Measurements from ENCODE around the gene HDHD5.

DNA sequence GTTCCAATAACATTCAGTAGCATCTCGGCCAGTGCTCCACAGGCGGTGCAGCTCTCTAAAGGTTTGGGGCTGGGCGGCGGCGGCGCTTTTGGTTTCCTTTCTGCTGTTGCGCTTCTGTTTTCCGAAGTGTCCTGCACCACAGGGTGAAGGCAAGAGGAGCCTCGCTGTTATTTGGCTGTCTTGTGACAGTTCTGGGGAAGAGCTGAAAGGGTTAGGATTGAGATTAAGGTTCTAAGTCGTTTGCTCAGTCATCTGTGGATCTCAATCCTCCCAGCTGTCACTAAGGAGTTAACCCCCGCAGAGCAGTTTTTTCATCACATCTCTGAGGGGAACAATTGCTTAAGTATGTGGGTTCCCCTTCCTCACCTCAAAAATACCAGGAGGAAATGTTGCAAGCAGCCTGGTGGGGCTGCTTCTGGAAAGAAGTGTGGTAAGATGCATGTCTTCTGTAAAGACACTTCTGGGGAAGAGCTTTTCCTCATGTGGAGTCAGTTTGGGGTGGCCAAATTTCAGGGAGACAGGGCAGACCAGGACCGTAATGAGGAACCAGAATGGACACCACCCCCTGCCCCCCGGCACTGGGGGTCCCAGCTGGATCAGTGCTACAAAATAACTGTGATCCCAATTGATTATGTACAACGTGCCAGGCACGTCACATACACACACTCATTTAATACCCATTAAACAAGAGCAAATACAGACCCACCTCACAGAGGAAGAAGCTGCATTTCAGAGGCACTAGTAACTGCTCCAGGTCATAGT lies 52.1 kb downstream of the HDHD5 start:
- TF ChIP-seq CTCF (IDR thresholded peaks at IDR 0.05; ENCODE audit: poor library complexity, severe bottlenecking) (no peak), SMC3 (conservative IDR thresholded peaks at IDR 0.05; ENCODE audit: poor library complexity) (no peak), MXI1 (conservative IDR thresholded peaks at IDR 0.05; ENCODE audit: poor library complexity, severe bottlenecking) (no peak)
- TF ChIP-seq, protein P1, sequence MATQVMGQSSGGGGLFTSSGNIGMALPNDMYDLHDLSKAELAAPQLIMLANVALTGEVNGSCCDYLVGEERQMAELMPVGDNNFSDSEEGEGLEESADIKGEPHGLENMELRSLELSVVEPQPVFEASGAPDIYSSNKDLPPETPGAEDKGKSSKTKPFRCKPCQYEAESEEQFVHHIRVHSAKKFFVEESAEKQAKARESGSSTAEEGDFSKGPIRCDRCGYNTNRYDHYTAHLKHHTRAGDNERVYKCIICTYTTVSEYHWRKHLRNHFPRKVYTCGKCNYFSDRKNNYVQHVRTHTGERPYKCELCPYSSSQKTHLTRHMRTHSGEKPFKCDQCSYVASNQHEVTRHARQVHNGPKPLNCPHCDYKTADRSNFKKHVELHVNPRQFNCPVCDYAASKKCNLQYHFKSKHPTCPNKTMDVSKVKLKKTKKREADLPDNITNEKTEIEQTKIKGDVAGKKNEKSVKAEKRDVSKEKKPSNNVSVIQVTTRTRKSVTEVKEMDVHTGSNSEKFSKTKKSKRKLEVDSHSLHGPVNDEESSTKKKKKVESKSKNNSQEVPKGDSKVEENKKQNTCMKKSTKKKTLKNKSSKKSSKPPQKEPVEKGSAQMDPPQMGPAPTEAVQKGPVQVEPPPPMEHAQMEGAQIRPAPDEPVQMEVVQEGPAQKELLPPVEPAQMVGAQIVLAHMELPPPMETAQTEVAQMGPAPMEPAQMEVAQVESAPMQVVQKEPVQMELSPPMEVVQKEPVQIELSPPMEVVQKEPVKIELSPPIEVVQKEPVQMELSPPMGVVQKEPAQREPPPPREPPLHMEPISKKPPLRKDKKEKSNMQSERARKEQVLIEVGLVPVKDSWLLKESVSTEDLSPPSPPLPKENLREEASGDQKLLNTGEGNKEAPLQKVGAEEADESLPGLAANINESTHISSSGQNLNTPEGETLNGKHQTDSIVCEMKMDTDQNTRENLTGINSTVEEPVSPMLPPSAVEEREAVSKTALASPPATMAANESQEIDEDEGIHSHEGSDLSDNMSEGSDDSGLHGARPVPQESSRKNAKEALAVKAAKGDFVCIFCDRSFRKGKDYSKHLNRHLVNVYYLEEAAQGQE (IDR thresholded peaks at IDR 0.05; ENCODE audit: borderline replicate concordance): no peak

All from neural cell (in vitro differentiated cells).